WTC11 (cell line): ENCODE results near the gene SPDEF. TPM values are rescaled to one million over a fixed set of nuclear protein-coding genes. Genes with fewer than 3 reads are reported as not detected.

Source experiments
- ATAC-seq: fragments of 200-7000 bp; cut with Tn5 transposase; 2 replicates; pipeline ENCODE4 v1.10.0; 2021; ENCODE audit warnings: mild to moderate bottlenecking, moderate library complexity
- CTCF ChIA-PET: fragments of 300-600 bp; sonication (Branson Sonifier 250); formaldehyde crosslinking; loops from one replicate; lab custom pipeline; 2021; ENCODE audit warnings: antibody characterized with exemption; lab: Charles Lee
- POLR2A ChIA-PET: fragments of 350-600 bp; sonication (Branson Sonifier 250); formaldehyde crosslinking; loops from one replicate; lab custom pipeline; 2021; ENCODE audit warnings: antibody characterized with exemption; lab: Charles Lee
- DNase-seq: peaks from one replicate; pipeline ENCODE4 v3.0.0; 2021; ENCODE audit warnings: low spot score
- H3K27ac Mint-ChIP-seq: 2 replicates; pipeline ENCODE4 v1.8.0; 2021; ENCODE audit warnings: mixed read lengths
- H3K27me3 Mint-ChIP-seq: 2 replicates; pipeline ENCODE4 v1.8.0; 2021; ENCODE audit warnings: low read depth, mild to moderate bottlenecking, moderate library complexity, mixed read lengths
- H3K36me3 Mint-ChIP-seq: 2 replicates; pipeline ENCODE4 v1.8.0; 2021; ENCODE audit warnings: mixed read lengths
- H3K4me1 Mint-ChIP-seq: 2 replicates; pipeline ENCODE4 v1.8.0; 2022; ENCODE audit warnings: mixed read lengths
- H3K4me3 Mint-ChIP-seq: 2 replicates; pipeline ENCODE4 v1.8.0; 2021; ENCODE audit warnings: mild to moderate bottlenecking, moderate library complexity, mixed read lengths
- H3K9me3 Mint-ChIP-seq: 2 replicates; pipeline ENCODE4 v1.8.0; 2021; ENCODE audit warnings: mixed read lengths
- CREB1 ChIP-seq: sonication (generic); formaldehyde crosslinking; IDR thresholded peaks from 2 replicates; pipeline ENCODE4 v1.8.0; 2023; ENCODE audit warnings: mild to moderate bottlenecking, missing genetic modification reagents
- FOXK1 ChIP-seq: sonication (generic); formaldehyde crosslinking; IDR thresholded peaks from 2 replicates; pipeline ENCODE4 v1.8.0; 2022; ENCODE audit warnings: mild to moderate bottlenecking, moderate library complexity, missing genetic modification reagents
- FOXP1 ChIP-seq: sonication (generic); formaldehyde crosslinking; IDR thresholded peaks from 2 replicates; pipeline ENCODE4 v1.8.0; 2022; ENCODE audit warnings: missing genetic modification reagents, mild to moderate bottlenecking, moderate library complexity, borderline replicate concordance
- GTF2I ChIP-seq: fragments of 250-450 bp; sonication (Bioruptor Pico); conservative IDR thresholded peaks from 2 replicates; pipeline ENCODE4 v1.4.0; 2021; ENCODE audit warnings: mild to moderate bottlenecking
- NFATC4 ChIP-seq: fragments of 250-450 bp; sonication (Bioruptor Pico); IDR thresholded peaks from 2 replicates; pipeline ENCODE4 v1.9.0; 2021; ENCODE audit warnings: mild to moderate bottlenecking
- NR2C2 ChIP-seq: sonication (generic); formaldehyde crosslinking; IDR thresholded peaks from 2 replicates; pipeline ENCODE4 v1.8.0; 2022; ENCODE audit warnings: mild to moderate bottlenecking, missing genetic modification reagents
- NR3C1 ChIP-seq: sonication (generic); formaldehyde crosslinking; conservative IDR thresholded peaks from 2 replicates; pipeline ENCODE4 v1.8.1; 2023; ENCODE audit warnings: low read depth, mild to moderate bottlenecking, missing genetic modification reagents
- OVOL2 ChIP-seq: fragments of 250-450 bp; sonication (Bioruptor Pico); IDR thresholded peaks from 2 replicates; pipeline ENCODE4 v1.9.0; 2021; ENCODE audit warnings: mild to moderate bottlenecking, borderline replicate concordance
- RORB ChIP-seq: fragments of 250-450 bp; sonication (Bioruptor Pico); IDR thresholded peaks from 2 replicates; pipeline ENCODE4 v1.9.0; 2021; ENCODE audit warnings: mild to moderate bottlenecking
- ZNF263 ChIP-seq: sonication (generic); formaldehyde crosslinking; IDR thresholded peaks from 2 replicates; pipeline ENCODE4 v1.8.1; 2022; ENCODE audit warnings: low read depth, mild to moderate bottlenecking, moderate library complexity, missing genetic modification reagents
- total RNA-seq: library from RNA; stranded (reverse); gene quantifications from 3 replicates; pipeline ENCODE4 v1.2.3, GENCODE V29; 2021
- TF ChIP-seq, protein P1 (sequence below): sonication (generic); formaldehyde crosslinking; IDR thresholded peaks from 2 replicates; pipeline ENCODE4 v1.8.0; 2022; ENCODE audit warnings: mild to moderate bottlenecking, missing genetic modification reagents
- TF ChIP-seq, protein P2 (sequence below): sonication (generic); formaldehyde crosslinking; IDR thresholded peaks from 2 replicates; pipeline ENCODE4 v1.8.1; 2023; ENCODE audit warnings: mild to moderate bottlenecking, missing genetic modification reagents, moderate library complexity
- TF ChIP-seq, protein P3 (sequence below): sonication (generic); formaldehyde crosslinking; IDR thresholded peaks from 2 replicates; pipeline ENCODE4 v1.8.0; 2023; ENCODE audit warnings: mild to moderate bottlenecking, missing genetic modification reagents
- TF ChIP-seq, protein P4 (sequence below): sonication (generic); formaldehyde crosslinking; IDR thresholded peaks from 2 replicates; pipeline ENCODE4 v1.8.0; 2023; ENCODE audit warnings: missing genetic modification reagents
- TF ChIP-seq, protein P5 (sequence below): sonication (generic); formaldehyde crosslinking; IDR thresholded peaks from 2 replicates; pipeline ENCODE4 v1.8.1; 2022; ENCODE audit warnings: mild to moderate bottlenecking, moderate library complexity, missing genetic modification reagents
- TF ChIP-seq, protein P6 (sequence below): fragments of 250-450 bp; sonication (Bioruptor Pico); IDR thresholded peaks from 2 replicates; pipeline ENCODE4 v1.8.0; 2021; ENCODE audit warnings: mild to moderate bottlenecking
- TF ChIP-seq, protein P7 (sequence below): fragments of 200-600 bp; IDR thresholded peaks from 2 replicates; pipeline ENCODE4 v1.8.0; 2022; ENCODE audit warnings: antibody characterized with exemption

SPDEF gene
- total RNA-seq, 1 experiment from 2014 or later = 0.72 TPM

DNA sequence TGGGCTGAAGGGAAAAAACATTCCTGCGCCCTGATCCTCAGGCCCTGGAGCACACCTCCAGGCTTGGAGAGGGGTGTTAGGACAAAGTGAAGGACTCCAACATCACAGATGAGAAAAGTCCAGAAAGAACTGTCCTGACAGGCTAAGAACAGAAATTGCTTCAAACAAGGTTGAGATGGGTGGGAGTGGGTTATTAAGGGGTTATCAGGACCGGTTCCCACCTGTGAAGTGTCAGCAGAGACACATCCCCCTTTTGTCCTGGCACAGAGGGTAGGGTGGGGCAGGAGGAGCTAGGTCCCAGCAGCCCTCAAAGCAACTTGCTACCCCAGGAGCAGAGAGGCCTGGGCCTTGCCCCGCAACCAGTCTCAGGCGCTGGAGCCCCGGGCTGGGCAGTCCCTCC lies 3.5 kb downstream of the SPDEF start:
- Mint-ChIP-seq H3K9me3 (no peaks in the 10 kb centered on the region), H3K27me3 (no peaks in the 10 kb centered on the region), H3K27ac (no peak overlapping the region), H3K4me3 (no peak overlapping the region), H3K4me1 (peaks cover 4% of the 10 kb centered on the region), H3K36me3 (no peaks in the 10 kb centered on the region)
- TF ChIP-seq RORB (CRISPR knock-in tag) (no peak), GTF2I (no peak), FOXP1 (CRISPR knock-in tag) (no peak)
- no peak for DNase-seq
- no peak for ATAC-seq
- ChIA-PET POLR2A (no interaction called here), CTCF (interaction anchor here (0.5 to 3.2 kb wide), 2 partner anchors 21 to 945 kb away, joined by 3 to 11 read pairs; no protein-coding TSS in a partner anchor)

DNA sequence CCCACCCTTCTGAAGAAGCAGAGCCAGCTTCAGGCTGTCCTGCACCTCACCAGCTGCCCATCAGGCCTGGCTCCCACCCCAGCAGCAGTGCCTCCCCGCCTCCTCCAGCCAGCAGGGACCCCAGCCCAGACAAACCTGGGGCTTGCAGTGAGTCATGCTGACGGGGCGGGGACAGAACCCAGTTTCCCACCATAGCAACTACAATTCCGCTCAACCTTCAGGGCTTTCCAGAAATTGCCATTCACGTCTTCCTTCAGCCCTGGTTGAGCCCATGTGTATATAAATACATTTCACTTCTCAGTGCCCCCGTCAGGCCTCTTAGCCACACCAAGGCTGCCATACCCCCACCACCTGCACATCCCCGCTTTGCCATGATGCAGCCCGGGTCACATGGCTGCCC lies 4.4 kb downstream of the SPDEF start:
- TF ChIP-seq NR3C1 (CRISPR knock-in tag) (no peak), ZNF263 (CRISPR knock-in tag) (no peak)
- TF ChIP-seq, protein P1, sequence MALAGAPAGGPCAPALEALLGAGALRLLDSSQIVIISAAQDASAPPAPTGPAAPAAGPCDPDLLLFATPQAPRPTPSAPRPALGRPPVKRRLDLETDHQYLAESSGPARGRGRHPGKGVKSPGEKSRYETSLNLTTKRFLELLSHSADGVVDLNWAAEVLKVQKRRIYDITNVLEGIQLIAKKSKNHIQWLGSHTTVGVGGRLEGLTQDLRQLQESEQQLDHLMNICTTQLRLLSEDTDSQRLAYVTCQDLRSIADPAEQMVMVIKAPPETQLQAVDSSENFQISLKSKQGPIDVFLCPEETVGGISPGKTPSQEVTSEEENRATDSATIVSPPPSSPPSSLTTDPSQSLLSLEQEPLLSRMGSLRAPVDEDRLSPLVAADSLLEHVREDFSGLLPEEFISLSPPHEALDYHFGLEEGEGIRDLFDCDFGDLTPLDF = no peak
- TF ChIP-seq, protein P2, sequence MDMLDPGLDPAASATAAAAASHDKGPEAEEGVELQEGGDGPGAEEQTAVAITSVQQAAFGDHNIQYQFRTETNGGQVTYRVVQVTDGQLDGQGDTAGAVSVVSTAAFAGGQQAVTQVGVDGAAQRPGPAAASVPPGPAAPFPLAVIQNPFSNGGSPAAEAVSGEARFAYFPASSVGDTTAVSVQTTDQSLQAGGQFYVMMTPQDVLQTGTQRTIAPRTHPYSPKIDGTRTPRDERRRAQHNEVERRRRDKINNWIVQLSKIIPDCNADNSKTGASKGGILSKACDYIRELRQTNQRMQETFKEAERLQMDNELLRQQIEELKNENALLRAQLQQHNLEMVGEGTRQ (CRISPR knock-in tag) = no peak
- TF ChIP-seq, protein P3, sequence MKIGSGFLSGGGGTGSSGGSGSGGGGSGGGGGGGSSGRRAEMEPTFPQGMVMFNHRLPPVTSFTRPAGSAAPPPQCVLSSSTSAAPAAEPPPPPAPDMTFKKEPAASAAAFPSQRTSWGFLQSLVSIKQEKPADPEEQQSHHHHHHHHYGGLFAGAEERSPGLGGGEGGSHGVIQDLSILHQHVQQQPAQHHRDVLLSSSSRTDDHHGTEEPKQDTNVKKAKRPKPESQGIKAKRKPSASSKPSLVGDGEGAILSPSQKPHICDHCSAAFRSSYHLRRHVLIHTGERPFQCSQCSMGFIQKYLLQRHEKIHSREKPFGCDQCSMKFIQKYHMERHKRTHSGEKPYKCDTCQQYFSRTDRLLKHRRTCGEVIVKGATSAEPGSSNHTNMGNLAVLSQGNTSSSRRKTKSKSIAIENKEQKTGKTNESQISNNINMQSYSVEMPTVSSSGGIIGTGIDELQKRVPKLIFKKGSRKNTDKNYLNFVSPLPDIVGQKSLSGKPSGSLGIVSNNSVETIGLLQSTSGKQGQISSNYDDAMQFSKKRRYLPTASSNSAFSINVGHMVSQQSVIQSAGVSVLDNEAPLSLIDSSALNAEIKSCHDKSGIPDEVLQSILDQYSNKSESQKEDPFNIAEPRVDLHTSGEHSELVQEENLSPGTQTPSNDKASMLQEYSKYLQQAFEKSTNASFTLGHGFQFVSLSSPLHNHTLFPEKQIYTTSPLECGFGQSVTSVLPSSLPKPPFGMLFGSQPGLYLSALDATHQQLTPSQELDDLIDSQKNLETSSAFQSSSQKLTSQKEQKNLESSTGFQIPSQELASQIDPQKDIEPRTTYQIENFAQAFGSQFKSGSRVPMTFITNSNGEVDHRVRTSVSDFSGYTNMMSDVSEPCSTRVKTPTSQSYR (CRISPR knock-in tag) = no peak
- TF ChIP-seq, protein P4, sequence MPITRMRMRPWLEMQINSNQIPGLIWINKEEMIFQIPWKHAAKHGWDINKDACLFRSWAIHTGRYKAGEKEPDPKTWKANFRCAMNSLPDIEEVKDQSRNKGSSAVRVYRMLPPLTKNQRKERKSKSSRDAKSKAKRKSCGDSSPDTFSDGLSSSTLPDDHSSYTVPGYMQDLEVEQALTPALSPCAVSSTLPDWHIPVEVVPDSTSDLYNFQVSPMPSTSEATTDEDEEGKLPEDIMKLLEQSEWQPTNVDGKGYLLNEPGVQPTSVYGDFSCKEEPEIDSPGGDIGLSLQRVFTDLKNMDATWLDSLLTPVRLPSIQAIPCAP = no peak
- CTCF ChIA-PET = no interaction called here

DNA sequence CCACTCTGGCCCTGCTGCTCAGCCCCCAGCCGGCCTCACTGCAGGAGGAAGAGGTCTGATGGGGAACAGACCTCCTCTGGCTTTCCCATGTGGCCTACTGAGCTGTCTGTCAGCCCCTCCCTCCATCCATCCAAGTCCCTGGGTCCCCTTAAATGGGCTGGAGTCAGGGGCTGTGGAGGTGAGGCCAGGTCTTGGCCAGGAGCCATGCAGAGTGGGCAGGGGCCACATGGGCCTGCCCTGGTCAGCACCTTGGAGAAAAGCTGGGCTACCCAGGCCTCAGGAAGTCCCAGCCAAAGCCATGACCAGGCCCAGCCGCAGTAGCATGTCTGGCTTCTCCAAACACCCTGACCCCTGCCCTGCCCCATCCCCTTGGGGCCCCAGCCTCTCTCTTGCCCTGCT lies 6.3 kb downstream of the SPDEF start:
- Mint-ChIP-seq H3K27me3 (no peaks in the 10 kb centered on the region), H3K4me3 (no peak overlapping the region), H3K27ac (no peak overlapping the region), H3K9me3 (no peaks in the 10 kb centered on the region), H3K36me3 (no peaks in the 10 kb centered on the region), H3K4me1 (peaks cover 6% of the 10 kb centered on the region)
- no peak for DNase-seq
- no peak for ATAC-seq
- TF ChIP-seq, protein P5, sequence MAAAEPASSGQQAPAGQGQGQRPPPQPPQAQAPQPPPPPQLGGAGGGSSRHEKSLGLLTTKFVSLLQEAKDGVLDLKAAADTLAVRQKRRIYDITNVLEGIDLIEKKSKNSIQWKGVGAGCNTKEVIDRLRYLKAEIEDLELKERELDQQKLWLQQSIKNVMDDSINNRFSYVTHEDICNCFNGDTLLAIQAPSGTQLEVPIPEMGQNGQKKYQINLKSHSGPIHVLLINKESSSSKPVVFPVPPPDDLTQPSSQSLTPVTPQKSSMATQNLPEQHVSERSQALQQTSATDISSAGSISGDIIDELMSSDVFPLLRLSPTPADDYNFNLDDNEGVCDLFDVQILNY (CRISPR knock-in tag) = no peak
- TF ChIP-seq NFATC4 (CRISPR knock-in tag) (no peak), FOXK1 (no peak), CREB1 (CRISPR knock-in tag) (no peak), OVOL2 (no peak), NR2C2 (no peak)
- TF ChIP-seq, protein P6, sequence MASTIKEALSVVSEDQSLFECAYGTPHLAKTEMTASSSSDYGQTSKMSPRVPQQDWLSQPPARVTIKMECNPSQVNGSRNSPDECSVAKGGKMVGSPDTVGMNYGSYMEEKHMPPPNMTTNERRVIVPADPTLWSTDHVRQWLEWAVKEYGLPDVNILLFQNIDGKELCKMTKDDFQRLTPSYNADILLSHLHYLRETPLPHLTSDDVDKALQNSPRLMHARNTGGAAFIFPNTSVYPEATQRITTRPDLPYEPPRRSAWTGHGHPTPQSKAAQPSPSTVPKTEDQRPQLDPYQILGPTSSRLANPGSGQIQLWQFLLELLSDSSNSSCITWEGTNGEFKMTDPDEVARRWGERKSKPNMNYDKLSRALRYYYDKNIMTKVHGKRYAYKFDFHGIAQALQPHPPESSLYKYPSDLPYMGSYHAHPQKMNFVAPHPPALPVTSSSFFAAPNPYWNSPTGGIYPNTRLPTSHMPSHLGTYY (CRISPR knock-in tag) = no peak
- TF ChIP-seq, protein P7, sequence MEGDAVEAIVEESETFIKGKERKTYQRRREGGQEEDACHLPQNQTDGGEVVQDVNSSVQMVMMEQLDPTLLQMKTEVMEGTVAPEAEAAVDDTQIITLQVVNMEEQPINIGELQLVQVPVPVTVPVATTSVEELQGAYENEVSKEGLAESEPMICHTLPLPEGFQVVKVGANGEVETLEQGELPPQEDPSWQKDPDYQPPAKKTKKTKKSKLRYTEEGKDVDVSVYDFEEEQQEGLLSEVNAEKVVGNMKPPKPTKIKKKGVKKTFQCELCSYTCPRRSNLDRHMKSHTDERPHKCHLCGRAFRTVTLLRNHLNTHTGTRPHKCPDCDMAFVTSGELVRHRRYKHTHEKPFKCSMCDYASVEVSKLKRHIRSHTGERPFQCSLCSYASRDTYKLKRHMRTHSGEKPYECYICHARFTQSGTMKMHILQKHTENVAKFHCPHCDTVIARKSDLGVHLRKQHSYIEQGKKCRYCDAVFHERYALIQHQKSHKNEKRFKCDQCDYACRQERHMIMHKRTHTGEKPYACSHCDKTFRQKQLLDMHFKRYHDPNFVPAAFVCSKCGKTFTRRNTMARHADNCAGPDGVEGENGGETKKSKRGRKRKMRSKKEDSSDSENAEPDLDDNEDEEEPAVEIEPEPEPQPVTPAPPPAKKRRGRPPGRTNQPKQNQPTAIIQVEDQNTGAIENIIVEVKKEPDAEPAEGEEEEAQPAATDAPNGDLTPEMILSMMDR = no peak
- POLR2A ChIA-PET = interaction anchor here (0.6 kb wide), 1 partner anchor 672 kb away, joined by 4 read pairs; no protein-coding TSS in a partner anchor
- CTCF ChIA-PET = interaction anchor here (1.5 kb wide), 1 partner anchor 23 kb away, joined by 4 read pairs; no protein-coding TSS in a partner anchor

More for the DNA sequence above, 4.4 kb downstream of the SPDEF start:
- no peak overlapping the region for H3K27ac Mint-ChIP-seq
- no peak for ATAC-seq
- no peak for DNase-seq
- H3K4me1 Mint-ChIP-seq = peaks cover 4% of the 10 kb centered on the region
- H3K4me3 Mint-ChIP-seq = no peak overlapping the region
- H3K27me3 Mint-ChIP-seq = no peaks in the 10 kb centered on the region
- H3K9me3 Mint-ChIP-seq = no peaks in the 10 kb centered on the region
- H3K36me3 Mint-ChIP-seq = no peaks in the 10 kb centered on the region
- POLR2A ChIA-PET = no interaction called here
